ENCODE measurements around the gene ASMTL. TPM values are rescaled to one million over a fixed set of nuclear protein-coding genes. Genes with fewer than 3 reads are reported as not detected.
"Not testable (repeated sequence)": the region's sequence is repeated elsewhere in the genome, so short reads cannot be mapped to it uniquely, and the experiment has no call there.

ASMTL gene
- total RNA-seq, 2 experiments from 2014 or later, result 27.1 to 29.6 TPM

GRCh38 chrX:1482530-1482928 is 29.8 kb upstream of the ASMTL start:
- CTCF ChIA-PET, POLR2A ChIA-PET: not testable (repeated sequence)

- POLR2A ChIA-PET, result no interaction called here
- CTCF ChIA-PET, result no interaction called here
Measured at GRCh38 chrX:1481636-1482529, 29.2 kb upstream of the ASMTL start.

GRCh38 chrX:1480082-1480785 is 27.5 kb upstream of the ASMTL start:
- ChIA-PET CTCF (no interaction called here), POLR2A (no interaction called here)

GRCh38 chrX:1477801-1478458 is 25.2 kb upstream of the ASMTL start:
- ChIA-PET POLR2A (no interaction called here), CTCF (no interaction called here)

- ChIA-PET POLR2A (no interaction called here), CTCF (no interaction called here)
Measured at GRCh38 chrX:1477229-1477628, 24.5 kb upstream of the ASMTL start.

- ChIA-PET CTCF (no interaction called here), POLR2A (no interaction called here)
Measured at GRCh38 chrX:1476682-1477081, 24.0 kb upstream of the ASMTL start.

GRCh38 chrX:1475881-1476280 is 23.2 kb upstream of the ASMTL start:
- POLR2A ChIA-PET, result no interaction called here

GRCh38 chrX:1475481-1475880 is 22.8 kb upstream of the ASMTL start:
- CTCF ChIA-PET, result no interaction called here

More at GRCh38 chrX:1475881-1476280, 23.2 kb upstream of the ASMTL start:
- CTCF ChIA-PET, result no interaction called here

GRCh38 chrX:1474593-1474992 is 21.9 kb upstream of the ASMTL start:
- CTCF ChIA-PET, POLR2A ChIA-PET: not testable (repeated sequence)

More at GRCh38 chrX:1475481-1475880, 22.8 kb upstream of the ASMTL start:
- POLR2A ChIA-PET, result no interaction called here

GRCh38 chrX:1472975-1473374 is 20.3 kb upstream of the ASMTL start:
- CTCF ChIA-PET, result no interaction called here

GRCh38 chrX:1468250-1468772 is 15.6 kb upstream of the ASMTL start:
- ChIA-PET CTCF (no interaction called here), POLR2A (no interaction called here)

More at GRCh38 chrX:1472975-1473374, 20.3 kb upstream of the ASMTL start:
- POLR2A ChIA-PET, result no interaction called here

- CTCF ChIA-PET, result no interaction called here
- POLR2A ChIA-PET, result no interaction called here
Measured at GRCh38 chrX:1466971-1467561, 14.4 kb upstream of the ASMTL start.

- ChIA-PET POLR2A (no interaction called here), CTCF (no interaction called here)
Measured at GRCh38 chrX:1466232-1466661, 13.5 kb upstream of the ASMTL start.

- CTCF ChIA-PET, result no interaction called here
- POLR2A ChIA-PET, result no interaction called here
Measured at GRCh38 chrX:1465286-1466231, 12.8 kb upstream of the ASMTL start.

GRCh38 chrX:1464971-1465285 is 12.2 kb upstream of the ASMTL start:
- ChIA-PET CTCF (no interaction called here), POLR2A (no interaction called here)

GRCh38 chrX:1464041-1464970 is 11.6 kb upstream of the ASMTL start:
- ChIA-PET CTCF (no interaction called here), POLR2A (no interaction called here)

- ChIA-PET CTCF (no interaction called here), POLR2A (no interaction called here)
Measured at GRCh38 chrX:1463581-1463980, 10.9 kb upstream of the ASMTL start.

GRCh38 chrX:1462596-1463251 is 10.0 kb upstream of the ASMTL start:
- CTCF ChIA-PET, result no interaction called here
- POLR2A ChIA-PET, result no interaction called here

Measured in activated CD8-positive, alpha-beta memory T cell treated with anti-CD3 and anti-CD28 coated beads for 36 hours (primary cell).